Kidney (tissue), 14 donors: ENCODE measurements around the gene STAT1. TPM values are rescaled to one million over a fixed set of nuclear protein-coding genes. Genes with fewer than 3 reads are reported as not detected.

ENCODE experiments used
- DNase-seq, 5 donors: peaks; one replicate each; pipeline ENCODE4 v3.0.0-alpha.2; 2013 to 2020
- FAIRE-seq: peaks from 2 replicates; lab custom pipeline; 2012; peaks lifted over from hg19 to GRCh38; lab: Jason Lieb, UNC
- H3K27ac ChIP-seq, 2 donors: one replicate each; pipeline ENCODE4 v1.7.0; 2013; ENCODE audit warnings: low read depth in 2 of 2, low read length in 2 of 2, inconsistent platforms in 1 of 2
- H3K27me3 ChIP-seq: one replicate; pipeline ENCODE4 v1.7.1; 2013; ENCODE audit warnings: low read length, inconsistent platforms; ENCODE audit not compliant: control insufficient read depth, insufficient read depth
- H3K36me3 ChIP-seq, 3 donors: one replicate each; pipeline versions ENCODE4 v1.7.0 to v1.7.1; 2013; ENCODE audit warnings: low read length in 3 of 3, control low read depth in 1 of 3, inconsistent platforms in 1 of 3; ENCODE audit not compliant: insufficient read depth in 3 of 3, control insufficient read depth in 2 of 3
- H3K4me1 ChIP-seq, 3 donors: one replicate each; pipeline versions ENCODE4 v1.7.0 to v1.7.1; 2013; ENCODE audit warnings: low read length in 3 of 3, inconsistent platforms in 1 of 3, low read depth in 1 of 3; ENCODE audit not compliant: control insufficient read depth in 2 of 3, insufficient read depth in 2 of 3
- H3K4me3 ChIP-seq, 3 donors: one replicate each; pipeline versions ENCODE4 v1.7.0 to v1.8.1; 2013; ENCODE audit warnings: low read length in 3 of 3, control low read depth in 1 of 3, inconsistent platforms in 1 of 3
- H3K9ac ChIP-seq, 3 donors: one replicate each; pipeline versions ENCODE4 v1.7.0 to v1.7.1; 2013; ENCODE audit warnings: low read length in 3 of 3, control low read depth in 1 of 3, inconsistent platforms in 1 of 3
- H3K9me3 ChIP-seq, 3 donors: one replicate each; pipeline versions ENCODE4 v1.7.0 to v1.7.1; 2013; ENCODE audit warnings: low read length in 3 of 3, control low read depth in 1 of 3, inconsistent platforms in 1 of 3; ENCODE audit not compliant: control insufficient read depth in 2 of 3, insufficient read depth in 1 of 3
- CTCF ChIP-seq: IDR thresholded peaks from 3 replicates; pipeline ENCODE4 v1.5.1; 2012; ENCODE audit warnings: mild to moderate bottlenecking, moderate library complexity, borderline replicate concordance; ENCODE audit not compliant: insufficient read depth; ENCODE audit errors: extremely low read depth
- intact Hi-C: fragments of 100-400 bp; cut with DNase I; formaldehyde crosslinking; loops from one replicate; pipeline ENCODE4 v1.11.1; 2022
- polyA plus RNA-seq: library from polyadenylated mRNA; stranded (reverse); fragments of 350-450 nt; fragmentation: Illumina TruSeq; extraction: RNeasy Lipid Tissue Mini Kit (QIAGEN cat#74804); gene quantifications from one replicate; pipeline ENCODE4 v1.2.3, GENCODE V29; 2014; ENCODE audit warnings: low read depth, low replicate concordance; ENCODE audit not compliant: insufficient read depth
- total RNA-seq: library from RNA; stranded (reverse); fragmentation: NEBNext Ultra II Directional; extraction: Animal tissue kit (Norgen Biotek cat#: 25700); gene quantifications from one replicate; pipeline ENCODE4 v1.2.1, GENCODE V29; 2021
- donor health status: control.
- donor health status: control.
- donor health status: control.
- donor health status: control.
- donor health status: control.
- donor health status: DM: yes; HTN: yes; CAD: no.
- donor health status: Normal renal cell carcinoma (clear cell type).

The STAT1 gene
- total and polyA plus RNA-seq, 2 donors from 2014 or later, result 37.5 to 121 TPM

DNA sequence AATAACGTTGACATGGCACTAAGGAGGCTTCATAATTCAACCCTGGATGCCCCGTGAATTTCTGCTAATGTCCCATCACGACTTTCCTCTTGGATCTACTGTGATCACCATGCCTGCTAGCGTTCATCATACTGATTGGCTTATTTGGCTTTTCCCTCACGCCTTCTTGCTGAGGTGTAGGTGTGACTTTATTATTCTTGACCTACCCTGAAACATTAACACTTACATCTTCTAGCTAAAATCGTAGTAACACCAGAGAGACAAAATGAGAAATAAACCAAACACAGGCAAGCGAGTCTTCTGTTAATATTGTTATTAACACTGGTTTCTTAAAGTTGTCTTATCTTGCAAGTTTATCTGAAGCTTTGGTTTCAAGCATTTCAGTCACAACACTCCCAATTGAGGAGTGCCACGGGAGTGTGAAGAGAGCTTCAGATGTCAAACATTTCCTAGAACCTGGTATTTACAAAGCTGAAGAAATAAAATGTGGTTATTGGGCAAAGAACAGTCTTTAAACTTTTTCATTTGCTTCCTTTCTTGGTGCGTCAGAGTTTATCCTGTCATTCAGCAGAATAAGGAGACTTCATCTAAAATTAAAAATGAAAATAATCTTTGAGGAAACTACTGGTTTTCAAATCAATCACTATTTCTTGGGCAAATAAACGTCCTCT is 15.4 kb upstream of the STAT1 start:
- no peak overlapping the region for H3K27ac ChIP-seq
- no peak for FAIRE-seq
- intact Hi-C loops, result no loop called here

DNA sequence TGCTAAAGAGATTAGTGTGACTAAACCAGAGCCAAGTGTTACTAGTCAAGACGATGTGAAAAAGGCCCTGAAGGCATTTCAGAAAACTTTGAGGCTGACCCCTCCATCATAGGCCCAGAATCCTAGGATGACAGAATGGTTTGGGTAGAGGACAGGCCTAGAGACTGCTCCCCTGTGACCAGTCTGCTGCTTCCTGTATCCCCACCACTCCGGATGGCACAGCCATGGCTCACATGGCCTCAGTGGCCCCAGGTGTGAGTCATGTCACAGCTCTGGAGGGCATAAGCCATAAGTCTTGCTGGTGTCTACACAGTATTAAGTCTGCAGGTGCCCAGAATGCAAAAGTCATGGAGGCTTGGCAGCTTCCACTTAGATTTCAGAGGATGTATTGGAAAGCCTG is 12.4 kb upstream of the STAT1 start:
- no peak for FAIRE-seq

More for the DNA sequence above, 15.4 kb upstream of the STAT1 start:
- no peaks in the 10 kb centered on the region for H3K27me3 ChIP-seq
- TF ChIP-seq CTCF, result no peak
- H3K4me3 ChIP-seq, result no peak overlapping the region
- no peaks in the 10 kb centered on the region for H3K9me3 ChIP-seq
- DNase-seq, result no peak
- H3K36me3 ChIP-seq, result no peaks in the 10 kb centered on the region
- no peak overlapping the region for H3K9ac ChIP-seq
- H3K4me1 ChIP-seq, result no peaks in the 10 kb centered on the region

GRCh38 chr2:191025135-191025534 is 11.2 kb upstream of the STAT1 start:
- no peak for DNase-seq
- FAIRE-seq, result no peak
- no peaks in the 10 kb centered on the region for H3K9me3 ChIP-seq
- peaks cover 0 to 6% (median 5%) of the 10 kb centered on the region in 3 donors for H3K4me1 ChIP-seq
- TF ChIP-seq CTCF, result no peak
- no peaks in the 10 kb centered on the region for H3K36me3 ChIP-seq
- H3K9ac ChIP-seq, result no peak overlapping the region
- H3K4me3 ChIP-seq, result no peak overlapping the region
- no peaks in the 10 kb centered on the region for H3K27me3 ChIP-seq
- H3K27ac ChIP-seq, result no peak overlapping the region
- intact Hi-C loops, result no loop called here

More for the DNA sequence above, 12.4 kb upstream of the STAT1 start:
- Histone ChIP-seq H3K9me3 (no peaks in the 10 kb centered on the region), H3K4me3 (no peak overlapping the region), H3K36me3 (no peaks in the 10 kb centered on the region), H3K9ac (no peak overlapping the region), H3K4me1 (peaks cover 0 to 3% (median 0%) of the 10 kb centered on the region in 3 donors), H3K27ac (no peak overlapping the region), H3K27me3 (no peaks in the 10 kb centered on the region)
- intact Hi-C loops, result no loop called here
- no peak for TF ChIP-seq CTCF
- no peak for DNase-seq
